Activated naive CD4-positive, alpha-beta T cell treated with anti-CD3 and anti-CD28 coated beads for 36 hours (primary cell): ENCODE data around the gene OR8U1. TPM values are rescaled to one million over a fixed set of nuclear protein-coding genes. Genes with fewer than 3 reads are reported as not detected.
"Not testable (repeated sequence)": the region's sequence is repeated elsewhere in the genome, so short reads cannot be mapped to it uniquely, and the experiment has no call there.

Experiments used
- CTCF ChIA-PET: fragments of 350-600 bp; sonication (Branson Sonifier 250); formaldehyde crosslinking; loops from one replicate; lab custom pipeline; 2021; ENCODE audit warnings: antibody characterized with exemption; lab: Charles Lee
- DNase-seq: peaks from one replicate; pipeline ENCODE4 v3.0.0-alpha.2; 2020
- H3K27ac Mint-ChIP-seq: one replicate; pipeline ENCODE4 v1.8.0; 2021; ENCODE audit warnings: mild to moderate bottlenecking, mixed read lengths
- H3K27me3 Mint-ChIP-seq: one replicate; pipeline ENCODE4 v1.8.0; 2021; ENCODE audit warnings: low read depth, mixed read lengths
- H3K36me3 Mint-ChIP-seq: one replicate; pipeline ENCODE4 v1.8.0; 2021; ENCODE audit warnings: low read depth, mixed read lengths
- H3K4me1 Mint-ChIP-seq: one replicate; pipeline ENCODE4 v1.8.0; 2021; ENCODE audit warnings: low read depth, mixed read lengths
- H3K4me3 Mint-ChIP-seq: one replicate; pipeline ENCODE4 v1.8.0; 2021; ENCODE audit warnings: mild to moderate bottlenecking, moderate library complexity, mixed read lengths
- H3K9me3 Mint-ChIP-seq: one replicate; pipeline ENCODE4 v1.8.0; 2021; ENCODE audit warnings: mixed read lengths
- intact Hi-C: fragments of 100-400 bp; cut with micrococcal nuclease; formaldehyde crosslinking; loops from one replicate; pipeline ENCODE4 v1.15.1; 2023
- total RNA-seq, 2 experiments: library from RNA; stranded (reverse); gene quantifications; one replicate each; pipeline ENCODE4 v1.2.3, GENCODE V29; 2021

Gene OR8U1
- not detected for total RNA-seq

DNA sequence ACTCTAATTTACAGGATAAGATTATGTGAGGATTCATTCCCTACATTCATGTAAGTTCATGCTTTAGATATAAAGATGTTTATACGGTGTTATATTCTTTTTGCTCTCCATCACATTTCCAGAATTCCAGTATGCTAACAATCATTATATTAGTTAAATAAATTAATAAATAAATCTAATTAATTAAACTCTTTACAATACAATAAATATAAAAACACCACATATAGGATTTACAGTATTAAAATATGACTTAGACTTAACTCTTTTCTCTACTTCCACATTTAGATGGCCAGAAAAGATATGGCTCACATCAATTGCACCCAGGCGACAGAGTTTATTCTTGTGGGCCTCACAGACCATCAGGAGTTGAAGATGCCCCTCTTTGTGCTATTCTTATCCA lies at the start of gene OR8U1:
Gene OR8U1 (plus strand): TSS at position 301 of the 400 bp plus-strand sequence. CDS start 0 bp downstream, at position 301.
- intact Hi-C loops = no loop called here
- H3K27me3 Mint-ChIP-seq = no peaks in the 10 kb centered on the region
- peaks cover 7% of the 10 kb centered on the region for H3K9me3 Mint-ChIP-seq
- CTCF ChIA-PET = no interaction called here
- no peaks in the 10 kb centered on the region for H3K4me1 Mint-ChIP-seq
- H3K4me3 Mint-ChIP-seq = no peak within 1 kb of the TSS
- H3K27ac Mint-ChIP-seq = no peak within 1 kb of the TSS
- H3K36me3 Mint-ChIP-seq = no peaks in the 10 kb centered on the region
- DNase-seq = no peak

- Mint-ChIP-seq H3K27ac (no peak overlapping the region), H3K4me3 (no peak overlapping the region), H3K27me3 (no peaks in the 10 kb centered on the region), H3K9me3 (peaks cover 9% of the 10 kb centered on the region), H3K4me1 (no peaks in the 10 kb centered on the region), H3K36me3 (no peaks in the 10 kb centered on the region)
- CTCF ChIA-PET = no interaction called here
- DNase-seq = no peak
- intact Hi-C loops = no loop called here
Observed at GRCh38 chr11:56331861-56332491, 43.4 kb upstream of the OR8U1 start.

GRCh38 chr11:56333156-56333555 lies 42.3 kb upstream of the OR8U1 start:
- H3K4me1 Mint-ChIP-seq = no peaks in the 10 kb centered on the region
- peaks cover 6% of the 10 kb centered on the region for H3K9me3 Mint-ChIP-seq
- CTCF ChIA-PET = no interaction called here
- intact Hi-C loops = no loop called here
- H3K36me3 Mint-ChIP-seq = no peaks in the 10 kb centered on the region
- DNase-seq = no peak
- H3K4me3 Mint-ChIP-seq = no peak overlapping the region
- H3K27me3 Mint-ChIP-seq = no peaks in the 10 kb centered on the region
- no peak overlapping the region for H3K27ac Mint-ChIP-seq

DNA sequence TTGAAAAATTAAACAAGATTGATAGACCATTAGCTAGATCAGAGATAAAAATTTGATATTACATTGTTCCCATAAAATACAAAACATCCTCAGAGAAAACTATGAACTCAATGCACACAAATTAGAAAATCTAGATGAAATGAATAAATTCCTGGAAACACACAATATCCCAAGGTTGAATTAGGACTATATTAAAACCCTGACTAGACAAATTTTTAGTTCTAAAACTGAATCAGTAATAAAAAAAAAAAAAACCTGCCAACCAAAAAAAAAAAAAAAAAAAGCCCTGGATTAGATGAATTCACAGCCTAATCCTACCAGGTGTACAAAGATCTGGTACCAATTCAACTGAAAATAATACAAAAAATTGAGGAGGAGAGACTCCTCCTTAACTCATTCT lies 35.1 kb upstream of the OR8U1 start:
- no peaks in the 10 kb centered on the region for H3K4me1 Mint-ChIP-seq
- no peak for DNase-seq
- CTCF ChIA-PET = no interaction called here
- intact Hi-C loops = no loop called here
- H3K27me3 Mint-ChIP-seq = no peaks in the 10 kb centered on the region
- peaks cover 19% of the 10 kb centered on the region for H3K9me3 Mint-ChIP-seq
- H3K27ac Mint-ChIP-seq = no peak overlapping the region
- no peak overlapping the region for H3K4me3 Mint-ChIP-seq
- H3K36me3 Mint-ChIP-seq = no peaks in the 10 kb centered on the region

DNA sequence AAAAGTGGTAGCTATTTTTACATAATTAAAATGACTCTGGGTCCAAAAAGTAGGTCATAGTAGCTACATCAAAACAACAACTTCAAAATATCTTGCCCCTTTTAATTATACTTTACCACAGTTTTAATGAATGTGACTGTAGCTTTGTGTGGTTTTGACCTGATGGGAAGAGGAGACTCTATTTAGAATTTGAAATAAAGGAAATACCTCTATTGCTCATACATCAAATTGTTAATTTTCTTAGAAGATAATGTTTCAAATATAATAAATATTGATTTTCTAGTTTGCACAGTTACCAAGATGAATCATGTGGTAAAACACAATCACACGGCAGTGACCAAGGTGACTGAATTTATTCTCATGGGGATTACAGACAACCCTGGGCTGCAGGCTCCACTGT lies 29.7 kb upstream of the OR8U1 start, which contains the start of gene OR8K1:
Gene OR8K1 (plus strand): TSS at position 301 of the 400 bp plus-strand sequence. CDS start 0 bp downstream, at position 301.
- Mint-ChIP-seq H3K27ac (no peak within 1 kb of the TSS), H3K4me3 (no peak within 1 kb of the TSS), H3K36me3 (no peaks in the 10 kb centered on the region), H3K9me3 (peaks cover 15% of the 10 kb centered on the region), H3K4me1 (no peaks in the 10 kb centered on the region), H3K27me3 (no peaks in the 10 kb centered on the region)
- CTCF ChIA-PET = no interaction called here
- no peak for DNase-seq
- intact Hi-C loops = no loop called here

DNA sequence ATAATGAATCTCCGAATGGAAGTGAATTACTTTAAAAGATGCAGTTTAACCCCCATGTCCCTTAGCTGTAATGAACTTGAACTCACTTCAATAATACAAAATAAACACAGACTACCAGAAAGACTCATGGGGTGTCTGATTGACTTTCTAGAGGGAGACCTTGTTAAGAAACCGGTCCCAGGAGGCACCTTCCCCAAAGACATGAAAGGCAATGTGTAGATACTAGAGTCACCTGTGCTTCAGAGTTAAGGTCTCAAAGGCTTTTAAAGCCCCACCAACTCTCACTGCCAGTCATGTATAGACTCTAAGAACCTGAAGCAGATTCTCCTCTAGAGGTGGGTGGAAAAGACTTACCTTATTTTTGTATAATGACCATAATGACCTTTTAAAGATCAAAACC lies 21.4 kb upstream of the OR8U1 start, which contains the start of gene OR8J1:
Gene OR8J1 (plus strand): TSS at position 301 of the 400 bp plus-strand sequence. CDS start 5,956 bp downstream, outside the sequence.
- Mint-ChIP-seq H3K27me3 (no peaks in the 10 kb centered on the region), H3K4me3 (no peak within 1 kb of the TSS), H3K36me3 (no peaks in the 10 kb centered on the region), H3K27ac (no peak within 1 kb of the TSS), H3K4me1 (no peaks in the 10 kb centered on the region), H3K9me3 (peaks cover 2% of the 10 kb centered on the region)
- CTCF ChIA-PET = no interaction called here
- intact Hi-C loops = no loop called here
- DNase-seq = no peak

DNA sequence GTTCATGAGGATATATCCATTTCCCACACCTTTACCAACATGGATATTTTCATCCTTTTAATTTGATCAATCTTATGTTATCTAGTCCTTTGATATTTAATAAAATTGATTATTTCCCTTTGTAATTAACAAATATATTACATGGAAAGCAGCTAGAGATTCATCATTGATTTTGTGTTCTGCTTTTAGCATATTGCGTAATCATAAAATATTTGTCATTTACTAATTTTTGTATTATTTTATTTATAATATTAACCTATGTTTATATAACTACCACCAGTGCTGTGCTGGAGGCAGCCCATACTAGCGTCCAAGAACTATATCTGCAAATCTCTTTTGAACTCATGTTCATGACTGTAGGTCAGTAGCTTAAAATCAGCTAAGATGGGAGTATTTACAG lies 4.7 kb downstream of the OR8U1 start:
- H3K36me3 Mint-ChIP-seq = no peaks in the 10 kb centered on the region
- no peak overlapping the region for H3K27ac Mint-ChIP-seq
- H3K9me3 Mint-ChIP-seq = peaks cover 4% of the 10 kb centered on the region
- no peaks in the 10 kb centered on the region for H3K4me1 Mint-ChIP-seq
- H3K27me3 Mint-ChIP-seq = no peaks in the 10 kb centered on the region
- CTCF ChIA-PET = no interaction called here
- intact Hi-C loops = no loop called here
- H3K4me3 Mint-ChIP-seq = no peak overlapping the region
- no peak for DNase-seq

GRCh38 chr11:56394381-56394780 lies 19.0 kb downstream of the OR8U1 start:
- no peaks in the 10 kb centered on the region for H3K36me3 Mint-ChIP-seq
- peaks cover 9% of the 10 kb centered on the region for H3K9me3 Mint-ChIP-seq
- no peak overlapping the region for H3K27ac Mint-ChIP-seq
- no peaks in the 10 kb centered on the region for H3K27me3 Mint-ChIP-seq
- no peaks in the 10 kb centered on the region for H3K4me1 Mint-ChIP-seq
- no peak overlapping the region for H3K4me3 Mint-ChIP-seq
- intact Hi-C loops = no loop called here
- CTCF ChIA-PET = no interaction called here
- no peak for DNase-seq

DNA sequence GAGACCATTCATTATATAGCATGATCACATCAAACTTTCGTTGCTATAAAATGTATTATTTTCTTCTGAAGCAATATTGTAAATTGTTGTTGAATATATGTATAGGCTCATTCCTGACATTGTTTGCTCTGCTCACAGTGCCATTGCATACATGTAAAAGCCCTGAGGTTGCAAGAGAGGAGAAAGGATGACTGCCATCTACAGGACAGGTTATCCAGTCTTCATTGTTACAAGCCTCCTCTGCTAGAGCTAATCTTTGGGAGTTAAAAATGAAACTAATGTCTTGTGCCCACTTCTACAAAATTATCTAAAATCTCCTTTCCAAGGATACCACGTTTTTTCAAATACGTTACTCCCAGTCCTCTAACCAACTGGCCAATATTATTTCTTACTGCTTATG lies 20.6 kb downstream of the OR8U1 start:
- no peaks in the 10 kb centered on the region for H3K36me3 Mint-ChIP-seq
- H3K27me3 Mint-ChIP-seq = no peaks in the 10 kb centered on the region
- H3K4me3 Mint-ChIP-seq = no peak overlapping the region
- H3K9me3 Mint-ChIP-seq = peaks cover 9% of the 10 kb centered on the region
- no peak for DNase-seq
- CTCF ChIA-PET = no interaction called here
- intact Hi-C loops = no loop called here
- H3K4me1 Mint-ChIP-seq = no peaks in the 10 kb centered on the region
- no peak overlapping the region for H3K27ac Mint-ChIP-seq

GRCh38 chr11:56401858-56402461 lies 26.5 kb downstream of the OR8U1 start:
- CTCF ChIA-PET = not testable (repeated sequence)

GRCh38 chr11:56404393-56404792 lies 29.0 kb downstream of the OR8U1 start:
- H3K9me3 Mint-ChIP-seq = peaks cover 9% of the 10 kb centered on the region
- H3K27ac Mint-ChIP-seq = no peak overlapping the region
- no peaks in the 10 kb centered on the region for H3K4me1 Mint-ChIP-seq
- CTCF ChIA-PET = no interaction called here
- intact Hi-C loops = no loop called here
- DNase-seq = no peak
- no peak overlapping the region for H3K4me3 Mint-ChIP-seq
- H3K27me3 Mint-ChIP-seq = no peaks in the 10 kb centered on the region
- H3K36me3 Mint-ChIP-seq = no peaks in the 10 kb centered on the region

More at GRCh38 chr11:56401858-56402461, 26.5 kb downstream of the OR8U1 start:
- H3K27me3 Mint-ChIP-seq, H3K27ac Mint-ChIP-seq, H3K9me3 Mint-ChIP-seq, H3K36me3 Mint-ChIP-seq, DNase-seq, intact Hi-C loops, H3K4me3 Mint-ChIP-seq, H3K4me1 Mint-ChIP-seq: not testable (repeated sequence)

DNA sequence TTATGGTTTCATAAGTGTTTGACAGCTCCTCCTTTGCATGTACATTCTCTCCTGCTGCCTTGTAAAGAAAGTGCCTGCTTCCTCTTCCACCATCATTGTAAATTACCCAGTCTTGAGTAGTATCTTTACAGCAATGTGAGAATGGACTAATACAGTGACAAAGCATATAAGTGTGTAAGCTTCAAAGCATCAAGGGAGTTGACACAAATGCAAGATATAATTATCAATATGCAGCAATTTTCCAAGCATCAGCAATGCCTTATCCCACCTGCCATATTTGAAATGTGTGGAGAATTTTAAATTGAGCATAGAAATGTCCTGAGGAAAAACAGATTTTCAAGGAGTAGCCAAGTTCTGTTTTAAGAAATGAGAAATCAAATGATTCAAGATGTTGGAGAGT lies 35.4 kb downstream of the OR8U1 start:
- Mint-ChIP-seq H3K27me3 (no peaks in the 10 kb centered on the region), H3K36me3 (no peaks in the 10 kb centered on the region), H3K4me3 (no peak overlapping the region), H3K9me3 (peaks cover 5% of the 10 kb centered on the region), H3K4me1 (no peaks in the 10 kb centered on the region), H3K27ac (no peak overlapping the region)
- intact Hi-C loops = no loop called here
- CTCF ChIA-PET = no interaction called here
- DNase-seq = no peak

- Mint-ChIP-seq H3K27ac (no peak within 1 kb of the TSS), H3K36me3 (no peaks in the 10 kb centered on the region), H3K9me3 (peaks cover 5% of the 10 kb centered on the region), H3K4me1 (no peaks in the 10 kb centered on the region), H3K4me3 (no peak within 1 kb of the TSS), H3K27me3 (no peaks in the 10 kb centered on the region)
- no peak for DNase-seq
- intact Hi-C loops = no loop called here
- CTCF ChIA-PET = no interaction called here
Observed at GRCh38 chr11:56412396-56412795, 37.0 kb downstream of the OR8U1 start, which contains the start of gene OR5AL1. TSS of gene OR5AL1 (plus strand) at chr11:56412696.
